Nephron progenitor cell (in vitro differentiated cells): ENCODE results near the gene NHS.

Experiments used
- DNase-seq: peaks from one replicate; pipeline ENCODE4 v3.0.0; 2021
- H3K27ac Mint-ChIP-seq: 2 replicates; pipeline ENCODE4 v1.8.0; 2021; ENCODE audit warnings: mild to moderate bottlenecking, moderate library complexity, mixed read lengths
- H3K27me3 Mint-ChIP-seq: 2 replicates; pipeline ENCODE4 v1.8.0; 2021; ENCODE audit warnings: mild to moderate bottlenecking, low read depth, mixed read lengths; ENCODE audit not compliant: poor library complexity
- H3K36me3 Mint-ChIP-seq: 2 replicates; pipeline ENCODE4 v1.8.0; 2021; ENCODE audit warnings: low read depth, mixed read lengths
- H3K4me1 Mint-ChIP-seq: 2 replicates; pipeline ENCODE4 v1.8.0; 2021; ENCODE audit warnings: mixed read lengths
- H3K4me3 Mint-ChIP-seq: 2 replicates; pipeline ENCODE4 v1.8.0; 2021; ENCODE audit warnings: mild to moderate bottlenecking, moderate library complexity, mixed read lengths
- H3K9me3 Mint-ChIP-seq: 2 replicates; pipeline ENCODE4 v1.8.0; 2021; ENCODE audit warnings: mild to moderate bottlenecking, moderate library complexity, mixed read lengths
- CTCF ChIP-seq: fragments of 200-600 bp; sonication (generic); IDR thresholded peaks from 2 replicates; pipeline ENCODE4 v1.5.0; 2021; ENCODE audit warnings: antibody characterized with exemption

The NHS gene

GRCh38 chrX:17703201-17703600, 328.2 kb downstream of the NHS start:
- Mint-ChIP-seq H3K4me3 (no peak overlapping the region), H3K4me1 (no peaks in the 10 kb centered on the region), H3K36me3 (peaks cover 18% of the 10 kb centered on the region), H3K9me3 (no peaks in the 10 kb centered on the region), H3K27me3 (no peaks in the 10 kb centered on the region), H3K27ac (no peak overlapping the region)
- DNase-seq, result no peak
- no peak for TF ChIP-seq CTCF

GRCh38 chrX:17705211-17705610, 330.2 kb downstream of the NHS start:
- Mint-ChIP-seq H3K9me3 (no peaks in the 10 kb centered on the region), H3K4me1 (no peaks in the 10 kb centered on the region), H3K27me3 (no peaks in the 10 kb centered on the region), H3K4me3 (no peak overlapping the region), H3K27ac (no peak overlapping the region), H3K36me3 (peaks cover 18% of the 10 kb centered on the region)
- no peak for DNase-seq
- no peak for TF ChIP-seq CTCF

- Mint-ChIP-seq H3K4me3 (no peak overlapping the region), H3K36me3 (peaks cover 18% of the 10 kb centered on the region)
- DNase-seq, result no peak
Observed at GRCh38 chrX:17706676-17707075, 331.7 kb downstream of the NHS start.

GRCh38 chrX:17707731-17708130, 332.7 kb downstream of the NHS start:
- no peak overlapping the region for H3K4me3 Mint-ChIP-seq
- TF ChIP-seq CTCF, result no peak
- H3K9me3 Mint-ChIP-seq, result no peaks in the 10 kb centered on the region
- no peaks in the 10 kb centered on the region for H3K4me1 Mint-ChIP-seq
- no peak for DNase-seq
- no peaks in the 10 kb centered on the region for H3K27me3 Mint-ChIP-seq
- peaks cover 18% of the 10 kb centered on the region for H3K36me3 Mint-ChIP-seq
- H3K27ac Mint-ChIP-seq, result no peak overlapping the region

More at GRCh38 chrX:17706676-17707075, 331.7 kb downstream of the NHS start:
- Mint-ChIP-seq H3K9me3 (no peaks in the 10 kb centered on the region), H3K27me3 (no peaks in the 10 kb centered on the region), H3K27ac (no peak overlapping the region), H3K4me1 (no peaks in the 10 kb centered on the region)
- TF ChIP-seq CTCF, result no peak

- no peak overlapping the region for H3K27ac Mint-ChIP-seq
Observed at GRCh38 chrX:17710871-17711301, 335.9 kb downstream of the NHS start.

More at GRCh38 chrX:17710871-17711301, 335.9 kb downstream of the NHS start:
- Mint-ChIP-seq H3K4me1 (no peaks in the 10 kb centered on the region), H3K27me3 (no peaks in the 10 kb centered on the region), H3K9me3 (no peaks in the 10 kb centered on the region), H3K4me3 (no peak overlapping the region), H3K36me3 (peaks cover 4% of the 10 kb centered on the region)
- no peak for TF ChIP-seq CTCF
- DNase-seq, result no peak
